22Rv1 (cell line): ENCODE measurements around the gene MAN1A1.

Experiments used
- CTCF ChIP-seq: fragments of 450-650 bp; IDR thresholded peaks from 2 replicates; pipeline ENCODE4 v1.5.1; 2017; ENCODE audit warnings: mild to moderate bottlenecking
- ZFX ChIP-seq: fragments of 450-650 bp; IDR thresholded peaks from 2 replicates; pipeline ENCODE4 v1.6.1; 2017; ENCODE audit warnings: antibody characterized with exemption, borderline replicate concordance

GRCh38 chr6:119334535-119335264, 14.9 kb downstream of the MAN1A1 start:
- TF ChIP-seq CTCF (no peak), ZFX (no peak)
